Neural progenitor cell (in vitro differentiated cells): ENCODE results near the gene ORC1. TPM values are rescaled to one million over a fixed set of nuclear protein-coding genes. Genes with fewer than 3 reads are reported as not detected.

ENCODE experiments used
- DNase-seq: peaks from one replicate; pipeline ENCODE4 v3.0.0-alpha.2; 2016; ENCODE audit warnings: low spot score
- H2AFZ ChIP-seq: fragments of 200-600 bp; sonication (generic); replicated peaks from 2 replicates; pipeline ENCODE4 v1.6.1; 2016; ENCODE audit warnings: antibody characterized with exemption
- H3F3A ChIP-seq: fragments of 200-600 bp; sonication (generic); 2 replicates; pipeline ENCODE4 v1.6.1; 2016; ENCODE audit warnings: antibody characterized with exemption, low read depth
- H3K27ac ChIP-seq: fragments of 200-600 bp; sonication (generic); 2 replicates; pipeline ENCODE4 v1.5.1; 2016; ENCODE audit warnings: mild to moderate bottlenecking
- H3K27me3 ChIP-seq: fragments of 200-600 bp; sonication (generic); 2 replicates; pipeline ENCODE4 v1.6.1; 2016; ENCODE audit warnings: mild to moderate bottlenecking, moderate library complexity
- H3K36me3 ChIP-seq: fragments of 200-600 bp; sonication (generic); 2 replicates; pipeline ENCODE4 v1.5.1; 2016
- H3K4me1 ChIP-seq: fragments of 200-600 bp; sonication (generic); 2 replicates; pipeline ENCODE4 v1.6.1; 2016; ENCODE audit warnings: mixed run types
- H3K4me2 ChIP-seq: fragments of 200-600 bp; sonication (generic); 2 replicates; pipeline ENCODE4 v1.6.1; 2016
- H3K4me3 ChIP-seq: fragments of 200-600 bp; sonication (generic); 2 replicates; pipeline ENCODE4 v1.5.1; 2016
- H3K79me2 ChIP-seq: fragments of 200-600 bp; sonication (generic); 2 replicates; pipeline ENCODE4 v1.6.1; 2016; ENCODE audit warnings: low read depth
- H3K9ac ChIP-seq: fragments of 200-600 bp; sonication (generic); 2 replicates; pipeline ENCODE4 v1.6.1; 2016
- H3K9me3 ChIP-seq: fragments of 200-600 bp; sonication (generic); 2 replicates; pipeline ENCODE4 v1.5.1; 2016; ENCODE audit warnings: low read depth
- H4K20me1 ChIP-seq: fragments of 200-600 bp; sonication (generic); 2 replicates; pipeline ENCODE4 v1.6.1; 2016; ENCODE audit warnings: low read depth
- H3K27ac Mint-ChIP-seq: 3 replicates; pipeline ENCODE4 v1.8.0; 2021; ENCODE audit warnings: mixed read lengths
- H3K27me3 Mint-ChIP-seq: 2 replicates; pipeline ENCODE4 v1.8.0; 2022; ENCODE audit warnings: low read depth, mild to moderate bottlenecking, inconsistent platforms, moderate library complexity, mixed read lengths; ENCODE audit not compliant: insufficient read depth
- H3K36me3 Mint-ChIP-seq: 3 replicates; pipeline ENCODE4 v1.8.0; 2021; ENCODE audit warnings: mixed read lengths
- H3K4me1 Mint-ChIP-seq: 3 replicates; pipeline ENCODE4 v1.8.0; 2021; ENCODE audit warnings: mixed read lengths
- H3K4me3 Mint-ChIP-seq: 3 replicates; pipeline ENCODE4 v1.8.0; 2021; ENCODE audit warnings: mild to moderate bottlenecking, moderate library complexity, mixed read lengths
- H3K9me3 Mint-ChIP-seq: 3 replicates; pipeline ENCODE4 v1.8.0; 2020; ENCODE audit warnings: mixed read lengths
- CTCF ChIP-seq: fragments of 200-600 bp; sonication (generic); IDR thresholded peaks from 2 replicates; pipeline ENCODE4 v1.5.1; 2017; ENCODE audit warnings: antibody characterized with exemption, mild to moderate bottlenecking
- EZH2 ChIP-seq: fragments of 200-600 bp; sonication (generic); IDR thresholded peaks from 2 replicates; pipeline ENCODE4 v1.6.1; 2017; ENCODE audit warnings: antibody characterized with exemption, mild to moderate bottlenecking, moderate library complexity
- EZH2phosphoT487 ChIP-seq: fragments of 200-600 bp; sonication (generic); IDR thresholded peaks from 2 replicates; pipeline ENCODE4 v1.6.1; 2017; ENCODE audit warnings: antibody characterized with exemption
- total RNA-seq: library from RNA; depleted of rRNA; stranded (reverse); fragments of >200 nt; gene quantifications from 2 replicates; pipeline ENCODE4 v1.2.3, GENCODE V29; 2015; ENCODE audit warnings: low replicate concordance

ORC1 gene
- total RNA-seq, 1 donor from 2014 or later: 42.4 TPM

- no peaks in the 10 kb centered on the region for H4K20me1 ChIP-seq
- H3K27me3 ChIP-seq: no peaks in the 10 kb centered on the region
- no peaks in the 10 kb centered on the region for H3K9me3 ChIP-seq
- TF ChIP-seq EZH2phosphoT487 (no peak), CTCF (no peak), EZH2 (no peak)
- no peak overlapping the region for H3K4me2 ChIP-seq
- no peak overlapping the region for H3K27ac Mint-ChIP-seq
- H3F3A ChIP-seq: peaks cover 44% of the 10 kb centered on the region
- H3K27ac ChIP-seq: peak overlapping the region; percentile 67
- H3K9me3 Mint-ChIP-seq: no peaks in the 10 kb centered on the region
- H3K4me3 ChIP-seq: no peak overlapping the region
- peaks cover 8% of the 10 kb centered on the region for H3K27me3 Mint-ChIP-seq
- no peaks in the 10 kb centered on the region for H3K79me2 ChIP-seq
- peaks cover 31% of the 10 kb centered on the region for H3K4me1 ChIP-seq
- no peak overlapping the region for H3K9ac ChIP-seq
- DNase-seq: no peak
- H2AFZ ChIP-seq: no peak overlapping the region
- peaks cover 18% of the 10 kb centered on the region for H3K4me1 Mint-ChIP-seq
- H3K4me3 Mint-ChIP-seq: no peak overlapping the region
- peaks cover 44% of the 10 kb centered on the region for H3K36me3 Mint-ChIP-seq
- H3K36me3 ChIP-seq: no peaks in the 10 kb centered on the region
Measured at GRCh38 chr1:52352690-52353089, 51.5 kb downstream of the ORC1 start.

GRCh38 chr1:52348704-52349300 lies 55.4 kb downstream of the ORC1 start:
- no peak overlapping the region for H3K4me3 ChIP-seq
- H3K27me3 ChIP-seq: no peaks in the 10 kb centered on the region
- Mint-ChIP-seq H3K36me3 (peaks cover 28% of the 10 kb centered on the region), H3K9me3 (no peaks in the 10 kb centered on the region), H3K27me3 (peaks cover 4% of the 10 kb centered on the region), H3K27ac (no peak overlapping the region), H3K4me1 (peaks cover 18% of the 10 kb centered on the region), H3K4me3 (no peak overlapping the region)
- H3K27ac ChIP-seq: peak overlapping the region; percentile 74
- DNase-seq: peak; percentile 71
- no peak overlapping the region for H3K9ac ChIP-seq
- TF ChIP-seq CTCF: peak; percentile 61
- TF ChIP-seq EZH2: no peak
- no peaks in the 10 kb centered on the region for H3K9me3 ChIP-seq
- H3K79me2 ChIP-seq: no peaks in the 10 kb centered on the region
- no peak overlapping the region for H2AFZ ChIP-seq
- peaks cover 44% of the 10 kb centered on the region for H3F3A ChIP-seq
- H3K4me1 ChIP-seq: peaks cover 31% of the 10 kb centered on the region
- H4K20me1 ChIP-seq: no peaks in the 10 kb centered on the region
- H3K4me2 ChIP-seq: no peak overlapping the region
- no peaks in the 10 kb centered on the region for H3K36me3 ChIP-seq

GRCh38 chr1:52346653-52347052 lies 57.6 kb downstream of the ORC1 start:
- H3K36me3 Mint-ChIP-seq: peaks cover 15% of the 10 kb centered on the region
- H3K4me2 ChIP-seq: no peak overlapping the region
- no peak for DNase-seq
- no peak overlapping the region for H3K27ac ChIP-seq
- H3K4me1 Mint-ChIP-seq: peaks cover 18% of the 10 kb centered on the region
- peaks cover 35% of the 10 kb centered on the region for H3F3A ChIP-seq
- H3K36me3 ChIP-seq: no peaks in the 10 kb centered on the region
- no peaks in the 10 kb centered on the region for H3K27me3 ChIP-seq
- H3K4me1 ChIP-seq: peaks cover 26% of the 10 kb centered on the region
- no peak overlapping the region for H3K27ac Mint-ChIP-seq
- no peak overlapping the region for H2AFZ ChIP-seq
- H3K4me3 Mint-ChIP-seq: no peak overlapping the region
- no peak for TF ChIP-seq CTCF
- TF ChIP-seq EZH2phosphoT487: no peak
- no peak for TF ChIP-seq EZH2
- no peaks in the 10 kb centered on the region for H3K9me3 ChIP-seq
- no peak overlapping the region for H3K4me3 ChIP-seq
- peaks cover 2% of the 10 kb centered on the region for H3K27me3 Mint-ChIP-seq
- H3K9ac ChIP-seq: no peak overlapping the region
- H4K20me1 ChIP-seq: no peaks in the 10 kb centered on the region
- no peaks in the 10 kb centered on the region for H3K9me3 Mint-ChIP-seq
- no peaks in the 10 kb centered on the region for H3K79me2 ChIP-seq
